ENCODE data around the gene HTR2C.

DNA sequence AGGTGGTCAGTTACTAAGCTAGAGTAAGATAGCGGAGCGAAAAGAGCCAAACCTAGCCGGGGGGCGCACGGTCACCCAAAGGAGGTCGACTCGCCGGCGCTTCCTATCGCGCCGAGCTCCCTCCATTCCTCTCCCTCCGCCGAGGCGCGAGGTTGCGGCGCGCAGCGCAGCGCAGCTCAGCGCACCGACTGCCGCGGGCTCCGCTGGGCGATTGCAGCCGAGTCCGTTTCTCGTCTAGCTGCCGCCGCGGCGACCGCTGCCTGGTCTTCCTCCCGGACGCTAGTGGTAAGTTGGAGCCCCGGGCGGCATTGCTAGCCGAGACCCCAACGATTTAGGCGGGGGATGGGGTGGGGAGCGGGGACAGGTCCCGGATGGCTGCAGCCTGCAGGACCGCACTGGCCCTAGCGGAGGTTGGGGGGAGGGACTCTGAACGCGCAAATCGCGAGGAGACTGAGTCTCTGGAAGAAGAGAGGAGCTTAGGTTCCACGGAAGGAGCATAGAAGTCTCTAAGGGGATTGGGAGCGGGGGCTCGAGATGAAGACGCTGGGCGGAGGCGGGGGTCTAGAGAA, 573 bp downstream of the HTR2C start:
- no peak for TF ChIP-seq EGR1 (IDR thresholded peaks at IDR 0.05; ENCODE audit: low read depth in 2 of 2)
- TF ChIP-seq, protein P1, sequence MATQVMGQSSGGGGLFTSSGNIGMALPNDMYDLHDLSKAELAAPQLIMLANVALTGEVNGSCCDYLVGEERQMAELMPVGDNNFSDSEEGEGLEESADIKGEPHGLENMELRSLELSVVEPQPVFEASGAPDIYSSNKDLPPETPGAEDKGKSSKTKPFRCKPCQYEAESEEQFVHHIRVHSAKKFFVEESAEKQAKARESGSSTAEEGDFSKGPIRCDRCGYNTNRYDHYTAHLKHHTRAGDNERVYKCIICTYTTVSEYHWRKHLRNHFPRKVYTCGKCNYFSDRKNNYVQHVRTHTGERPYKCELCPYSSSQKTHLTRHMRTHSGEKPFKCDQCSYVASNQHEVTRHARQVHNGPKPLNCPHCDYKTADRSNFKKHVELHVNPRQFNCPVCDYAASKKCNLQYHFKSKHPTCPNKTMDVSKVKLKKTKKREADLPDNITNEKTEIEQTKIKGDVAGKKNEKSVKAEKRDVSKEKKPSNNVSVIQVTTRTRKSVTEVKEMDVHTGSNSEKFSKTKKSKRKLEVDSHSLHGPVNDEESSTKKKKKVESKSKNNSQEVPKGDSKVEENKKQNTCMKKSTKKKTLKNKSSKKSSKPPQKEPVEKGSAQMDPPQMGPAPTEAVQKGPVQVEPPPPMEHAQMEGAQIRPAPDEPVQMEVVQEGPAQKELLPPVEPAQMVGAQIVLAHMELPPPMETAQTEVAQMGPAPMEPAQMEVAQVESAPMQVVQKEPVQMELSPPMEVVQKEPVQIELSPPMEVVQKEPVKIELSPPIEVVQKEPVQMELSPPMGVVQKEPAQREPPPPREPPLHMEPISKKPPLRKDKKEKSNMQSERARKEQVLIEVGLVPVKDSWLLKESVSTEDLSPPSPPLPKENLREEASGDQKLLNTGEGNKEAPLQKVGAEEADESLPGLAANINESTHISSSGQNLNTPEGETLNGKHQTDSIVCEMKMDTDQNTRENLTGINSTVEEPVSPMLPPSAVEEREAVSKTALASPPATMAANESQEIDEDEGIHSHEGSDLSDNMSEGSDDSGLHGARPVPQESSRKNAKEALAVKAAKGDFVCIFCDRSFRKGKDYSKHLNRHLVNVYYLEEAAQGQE (IDR thresholded peaks at IDR 0.05), result no peak

Measured in liver (tissue), 2 donors.